NOMO-1 treated with dmso at 0.1 percent for 144 hours (cell line): ENCODE results near the gene EMD.
A peak's percentile ranks its signal among the peaks of the same experiment; 100 is the strongest.
"Not testable (repeated sequence)": the region's sequence is repeated elsewhere in the genome, so short reads cannot be mapped to it uniquely, and the experiment has no call there.

Experiments
- DNase-seq: peaks from one replicate; lab custom pipeline; 2025; ENCODE audit not compliant: unreplicated experiment; lab: John Stamatoyannopoulos, UW

EMD gene

GRCh38 chrX:154389812-154390747, 11.0 kb downstream of the EMD start:
- DNase-seq: not testable (repeated sequence)

- DNase-seq: not testable (repeated sequence)
These were observed 17.3 kb downstream of the EMD start for GRCh38 chrX:154396363-154396762.

DNA sequence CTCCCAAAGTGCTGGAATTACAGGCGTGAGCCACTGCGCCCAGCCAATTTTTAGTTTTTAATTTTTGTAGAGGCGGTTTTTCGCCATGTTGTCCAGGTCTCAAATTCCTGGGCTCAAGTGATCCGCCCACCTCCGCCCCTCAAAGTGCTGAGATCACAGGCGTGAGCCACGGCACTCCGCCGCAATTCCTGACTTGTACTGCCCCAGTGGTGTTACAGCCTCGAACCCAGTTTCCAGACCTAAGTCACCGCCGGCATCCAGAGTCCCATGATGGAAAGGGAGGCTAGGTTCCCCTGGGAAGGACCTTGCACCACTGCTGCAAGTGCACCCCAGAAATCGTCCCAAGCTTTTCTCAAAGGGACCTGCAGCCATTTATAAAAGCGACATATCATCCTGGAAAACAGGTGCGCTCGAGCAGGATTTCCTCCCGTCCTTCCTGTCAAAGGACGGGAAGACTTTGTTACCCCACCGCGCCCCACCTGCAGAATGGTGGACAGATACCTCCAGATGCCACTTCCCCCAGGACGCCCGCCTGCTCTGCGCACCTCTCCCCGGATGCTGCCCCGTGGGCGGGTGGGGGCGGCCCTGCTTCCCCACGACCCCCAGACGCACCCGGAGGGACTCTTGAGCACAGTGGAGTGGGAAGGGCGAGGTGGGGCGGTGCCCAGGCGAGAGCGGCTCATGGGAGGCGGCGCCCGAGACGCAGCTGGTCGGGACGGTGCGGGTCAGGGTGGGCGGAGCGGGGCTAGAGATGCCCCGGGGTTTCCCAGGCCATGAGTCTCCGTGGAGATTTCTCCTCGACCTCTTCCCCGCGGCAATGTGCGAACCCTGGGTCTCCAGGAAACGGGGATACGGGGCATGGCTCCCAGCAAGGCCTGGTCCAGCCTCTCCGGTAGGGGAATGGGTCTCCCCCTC, 18.1 kb downstream of the EMD start:
- peak; percentile 39 for DNase-seq

DNA sequence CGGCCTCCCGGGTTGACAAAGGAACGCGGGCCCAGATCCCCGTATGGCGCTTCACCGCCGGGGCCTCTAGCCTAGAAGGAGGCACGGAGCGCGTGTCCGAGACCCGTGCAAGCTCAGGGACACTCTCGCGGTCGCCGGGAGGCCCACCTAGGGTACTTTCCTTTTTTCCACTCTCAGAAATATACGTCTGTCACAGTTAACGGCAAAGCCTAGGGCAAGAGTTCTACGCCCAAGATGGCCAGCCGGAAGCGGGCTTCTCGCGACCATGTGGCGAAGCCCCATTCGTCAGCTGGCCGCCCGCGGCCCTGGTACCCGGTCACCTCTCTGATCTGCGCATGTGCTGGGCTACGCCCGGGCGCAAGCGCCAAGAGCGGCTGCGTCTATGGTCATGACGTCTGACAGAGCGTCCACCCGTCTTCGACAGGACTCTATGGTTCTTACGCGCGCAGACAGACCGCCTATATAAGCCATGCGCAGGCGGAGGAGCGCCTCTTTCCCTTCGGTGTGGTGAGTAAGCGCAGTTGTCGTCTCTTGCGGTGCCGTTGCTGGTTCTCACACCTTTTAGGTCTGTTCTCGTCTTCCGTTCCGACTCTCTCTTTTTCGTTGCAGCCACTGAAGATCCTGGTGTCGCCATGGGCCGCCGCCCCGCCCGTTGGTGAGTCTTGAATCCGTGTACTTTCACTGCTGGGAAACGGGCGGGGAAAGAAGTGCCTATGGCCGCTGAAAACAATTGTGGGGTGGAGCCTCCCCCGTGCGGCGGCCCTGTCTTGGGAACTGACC, 19.0 kb downstream of the EMD start, which contains the start of gene RPL10:
RPL10 (plus strand) TSS at position 490 of the 780 bp plus-strand sequence; CDS start at position 633, 143 bp downstream.
- DNase-seq: peak; percentile 89

DNA sequence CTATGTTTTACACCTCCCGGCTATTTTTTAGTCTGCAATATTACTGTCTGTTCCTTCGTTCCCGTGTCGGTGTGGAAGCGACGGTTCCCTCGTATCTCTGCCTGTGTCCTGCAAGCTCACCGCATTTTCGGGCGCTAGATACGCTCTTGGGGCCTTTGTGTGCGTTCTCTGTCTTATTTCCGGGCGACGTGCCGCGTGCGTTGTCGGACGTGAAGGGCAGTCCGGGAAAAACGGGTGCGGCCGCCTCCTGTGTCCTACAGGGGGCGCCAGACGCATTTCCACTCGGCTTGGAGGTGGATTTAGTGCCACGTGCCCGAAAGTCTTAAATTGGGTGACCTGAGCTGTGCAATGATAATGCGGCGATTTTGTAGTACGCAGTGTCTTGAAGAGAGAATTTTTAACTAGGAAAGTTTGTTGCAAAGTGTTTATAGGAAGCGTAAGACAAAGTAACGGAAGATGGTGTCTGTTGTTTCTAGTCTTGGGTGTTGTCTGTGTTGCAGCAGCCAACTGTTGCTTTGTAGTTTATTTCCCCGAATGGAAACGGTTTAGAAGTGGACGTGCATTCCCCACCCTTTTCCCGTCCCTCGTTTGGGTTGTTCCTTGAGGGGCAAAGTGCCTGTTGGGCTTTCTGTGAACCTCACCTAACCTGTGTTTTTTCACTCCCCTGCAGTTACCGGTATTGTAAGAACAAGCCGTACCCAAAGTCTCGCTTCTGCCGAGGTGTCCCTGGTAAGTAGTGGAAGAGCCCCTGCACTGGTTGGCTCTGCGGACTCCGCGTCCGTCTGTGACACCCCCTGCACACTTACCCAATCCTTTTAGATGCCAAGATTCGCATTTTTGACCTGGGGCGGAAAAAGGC, 19.8 kb downstream of the EMD start:
- peak; percentile 53 for DNase-seq

- no peak for DNase-seq
These were observed 20.7 kb downstream of the EMD start for GRCh38 chrX:154399527-154400368.

DNA sequence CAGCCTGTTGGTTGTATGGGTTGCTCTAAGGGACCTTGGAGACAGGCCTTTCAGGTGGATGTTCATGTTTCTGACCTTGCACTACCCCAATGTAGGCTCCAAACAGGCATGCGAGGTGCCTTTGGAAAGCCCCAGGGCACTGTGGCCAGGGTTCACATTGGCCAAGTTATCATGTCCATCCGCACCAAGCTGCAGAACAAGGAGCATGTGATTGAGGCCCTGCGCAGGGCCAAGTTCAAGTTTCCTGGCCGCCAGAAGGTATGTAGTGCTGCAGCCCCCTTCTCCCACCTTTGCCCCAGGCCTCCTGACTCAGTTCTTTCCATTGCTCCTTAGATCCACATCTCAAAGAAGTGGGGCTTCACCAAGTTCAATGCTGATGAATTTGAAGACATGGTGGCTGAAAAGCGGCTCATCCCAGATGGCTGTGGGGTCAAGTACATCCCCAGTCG, 21.3 kb downstream of the EMD start:
- not testable (repeated sequence) for DNase-seq

DNA sequence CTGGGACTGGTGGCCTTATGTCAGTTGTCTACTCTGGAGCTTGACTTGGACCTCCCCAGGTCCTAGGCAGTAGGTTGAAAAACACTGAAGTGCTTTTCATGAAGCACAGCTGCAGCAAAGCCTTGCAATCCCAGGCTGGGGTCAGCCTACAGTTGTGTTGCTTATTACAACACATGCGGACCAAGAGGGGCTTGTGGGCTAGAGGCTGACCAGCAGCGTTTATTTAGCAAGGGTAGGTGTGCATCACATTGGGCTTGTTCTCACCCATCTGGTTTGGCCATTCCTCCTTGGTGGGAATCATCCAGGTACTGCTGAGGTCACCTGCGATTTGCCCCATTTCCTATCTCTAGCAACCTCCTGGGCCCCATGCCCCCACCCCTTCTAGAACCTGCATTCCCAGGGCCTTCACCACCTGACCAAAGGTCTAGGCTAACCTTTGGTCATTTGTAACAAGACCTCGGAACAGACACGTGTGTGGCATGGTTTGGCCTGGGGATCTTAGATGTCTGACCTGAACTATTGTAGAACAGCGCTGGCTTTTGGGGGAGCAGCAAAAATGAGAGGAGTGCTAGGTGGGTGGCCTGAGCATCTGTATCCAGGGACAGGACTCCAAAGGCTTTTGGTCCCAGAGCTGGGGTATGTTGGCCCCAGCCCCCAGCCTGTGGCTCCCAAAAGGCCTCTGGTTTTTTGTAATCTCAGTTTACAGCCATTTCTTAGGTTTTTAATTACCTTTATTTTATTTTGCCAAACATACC, 22.1 kb downstream of the EMD start:
- no peak for DNase-seq

- no peak for DNase-seq
These were observed 23.0 kb downstream of the EMD start for GRCh38 chrX:154401918-154402621.

DNA sequence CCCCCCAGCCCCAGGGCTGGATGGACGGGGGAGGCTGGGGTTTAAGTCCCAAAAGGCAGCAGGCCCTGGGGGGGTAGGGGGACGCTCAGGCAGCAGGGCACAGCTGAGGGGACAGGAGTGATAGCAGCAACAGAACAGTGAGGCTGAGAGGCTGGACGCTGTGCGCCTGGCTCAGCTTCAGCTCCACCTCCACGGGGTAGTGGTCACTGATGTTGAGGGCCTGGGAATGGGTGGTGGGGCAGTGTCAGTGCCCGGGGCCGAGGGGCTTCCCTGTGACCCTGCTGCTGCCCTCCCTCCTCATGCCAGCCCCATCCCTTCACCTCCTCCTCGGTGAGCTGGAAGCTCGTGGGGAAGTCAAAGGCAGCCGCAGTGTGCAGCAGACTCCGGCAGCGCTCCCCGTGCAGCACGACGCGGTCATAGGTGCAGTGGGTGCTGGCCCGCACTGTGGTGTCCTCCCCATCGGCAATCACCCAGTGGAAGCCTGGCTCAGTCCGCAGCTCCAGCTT, 23.6 kb downstream of the EMD start:
- no peak for DNase-seq

DNA sequence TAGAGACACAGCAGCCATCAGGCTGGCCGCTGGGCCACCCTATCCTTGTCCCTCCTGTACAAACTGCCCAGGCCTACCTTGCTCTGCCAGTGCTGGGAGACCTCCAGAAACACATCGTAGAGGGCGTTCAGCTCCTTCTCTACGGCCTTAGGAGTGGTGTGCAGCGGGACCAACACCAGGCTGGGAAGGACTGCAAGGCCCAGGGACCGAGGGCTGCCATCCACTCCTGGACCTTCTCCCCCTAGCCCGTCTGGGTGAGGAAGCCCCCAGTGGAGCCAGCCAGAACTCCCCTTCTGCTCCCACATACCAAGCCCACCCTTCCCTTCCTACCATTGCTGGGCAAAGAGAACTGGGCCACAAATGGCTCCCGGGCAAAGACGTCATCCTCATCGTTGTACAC, 24.1 kb downstream of the EMD start:
- DNase-seq: no peak

DNA sequence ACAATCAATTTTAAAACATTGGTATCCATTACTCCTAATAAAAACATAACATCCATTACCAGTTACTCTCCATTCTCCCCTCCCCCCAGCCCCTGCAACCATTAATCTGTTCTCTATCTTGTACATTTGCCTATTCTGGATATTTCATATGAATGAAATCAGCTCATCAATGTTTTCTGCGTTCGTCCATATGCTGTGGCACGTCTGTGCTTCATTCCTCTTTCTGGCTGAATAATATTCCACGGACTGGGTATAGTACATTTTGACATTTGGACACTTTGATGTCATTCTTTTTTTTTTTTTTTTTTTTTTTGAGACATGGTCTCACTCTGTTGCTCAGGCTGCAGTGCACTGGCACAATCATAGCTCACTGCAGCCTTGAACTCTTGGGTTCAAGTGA, 24.8 kb downstream of the EMD start:
- DNase-seq: no peak

DNA sequence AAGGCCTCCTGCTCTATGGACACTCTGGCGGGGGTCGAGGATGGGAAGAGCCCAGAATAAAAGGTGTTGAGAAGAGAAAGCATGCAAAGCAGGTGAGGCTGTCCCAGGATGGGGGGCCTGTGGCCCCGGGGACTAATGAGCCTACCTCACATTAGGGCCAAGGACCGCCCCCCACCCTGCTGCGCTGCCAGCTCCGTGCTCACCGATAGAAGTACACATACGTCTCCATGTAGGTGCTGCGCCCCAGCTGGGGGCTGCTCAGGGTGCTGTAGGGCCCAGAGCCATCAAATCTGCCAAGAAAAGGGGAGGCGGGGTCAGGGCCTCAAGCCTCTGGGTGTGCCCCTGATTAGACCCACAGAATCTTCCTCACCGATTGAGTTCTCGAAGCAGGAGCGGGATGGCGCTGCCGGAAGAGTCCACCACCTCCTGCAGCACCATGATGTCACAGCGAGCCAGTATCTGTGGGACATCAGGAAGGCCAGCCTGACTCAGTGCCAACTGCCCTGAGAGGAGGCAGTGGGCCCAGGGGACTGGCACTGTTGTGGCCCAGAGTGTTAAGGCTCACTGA, 25.6 kb downstream of the EMD start:
- no peak for DNase-seq

DNA sequence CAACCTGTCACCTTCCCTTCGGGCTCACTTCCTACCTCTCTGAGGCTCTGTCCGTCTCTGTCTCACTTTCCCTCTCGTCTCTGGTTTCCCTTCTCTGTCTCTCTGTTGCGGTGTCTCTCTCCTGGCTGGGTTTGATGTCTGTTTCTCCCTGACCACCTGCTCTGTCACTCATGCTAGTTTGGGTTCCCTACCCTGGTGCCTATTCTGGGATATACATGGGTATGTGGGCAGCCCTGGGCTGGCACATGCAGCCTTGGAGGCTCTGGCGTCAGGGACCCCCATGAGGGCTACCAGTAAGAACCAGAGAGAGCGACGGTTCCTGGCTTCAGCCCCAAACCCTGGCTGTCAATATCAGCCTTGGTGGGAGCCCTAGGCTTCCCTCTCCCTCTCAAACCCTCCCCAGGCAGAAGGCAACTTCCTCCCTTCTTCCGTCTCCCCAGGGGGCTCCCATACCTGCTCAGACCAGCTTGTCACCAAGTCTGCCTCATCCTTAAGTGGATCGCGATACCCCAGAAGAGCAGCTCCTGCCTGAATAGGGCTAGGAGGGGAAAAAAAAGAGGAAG, 29.6 kb downstream of the EMD start:
- no peak for DNase-seq

DNA sequence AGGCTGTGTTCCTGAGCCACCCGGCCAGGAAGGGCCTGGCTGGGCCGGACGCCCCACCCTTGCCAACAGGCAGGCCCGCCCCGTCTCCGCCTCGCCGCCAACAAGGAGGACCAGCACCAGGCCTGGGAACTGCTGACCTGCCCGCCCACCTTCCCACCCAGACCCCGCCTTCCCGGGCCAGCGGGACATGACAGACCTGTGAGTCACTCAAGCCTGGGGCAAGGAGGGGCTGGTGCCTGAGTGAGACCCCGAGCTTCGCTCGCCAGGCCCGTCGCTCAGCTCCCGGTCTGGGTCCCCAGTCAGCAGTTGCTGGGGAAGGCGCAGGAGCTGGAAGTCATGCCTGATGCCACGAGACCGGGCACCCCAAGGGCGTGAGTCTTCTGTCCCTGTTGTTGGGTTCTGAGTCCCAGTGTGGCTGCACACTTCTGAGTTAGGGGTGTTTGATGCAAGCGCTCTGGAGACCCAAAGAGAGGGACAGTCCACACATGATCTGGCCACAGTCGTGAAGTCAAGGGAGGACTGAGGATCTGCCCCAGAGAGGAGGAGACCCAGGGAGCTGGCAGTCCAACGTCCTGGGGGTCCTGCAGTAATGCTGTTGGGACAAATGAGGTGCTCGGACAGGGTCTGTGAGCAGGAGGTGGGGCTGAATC, 30.3 kb downstream of the EMD start, which contains the start of gene DNASE1L1:
DNASE1L1 (minus strand) TSS at position 33 of the 650 bp plus-strand sequence. CDS start 3,686 bp downstream, outside the sequence.
- DNase-seq: peak; percentile 81

GRCh38 chrX:154411981-154412340, 32.9 kb downstream of the EMD start:
- DNase-seq: peak; percentile 9
